Caco-2 (cell line): Measurements from ENCODE around the gene PGD. TPM values are rescaled to one million over a fixed set of nuclear protein-coding genes. Genes with fewer than 3 reads are reported as not detected.

ENCODE experiments used
- BruUV-seq: library from RNA; stranded (reverse); fragments of 400-500 nt; replicated peaks from 2 replicates; lab custom pipeline; 2021; lab: Mats Ljungman, UMichigan
- CTCF ChIA-PET: fragments of 300-600 bp; sonication (Branson Sonifier 250); formaldehyde crosslinking; loops from one replicate; lab custom pipeline; 2022; ENCODE audit warnings: antibody characterized with exemption; lab: Charles Lee
- POLR2A ChIA-PET: fragments of 300-600 bp; sonication (Branson Sonifier 250); formaldehyde crosslinking; loops from one replicate; lab custom pipeline; 2022; ENCODE audit warnings: antibody characterized with exemption; lab: Charles Lee
- DNase-seq, 2 experiments: peaks; one replicate each; pipeline versions ENCODE4 v3.0.0 to v3.0.0-alpha.2; 2020 to 2022
- H3K27me3 ChIP-seq: replicated peaks from 2 replicates; pipeline ENCODE4 v1.6.0; 2011; ENCODE audit warnings: low read length; ENCODE audit not compliant: control insufficient read depth, insufficient read depth
- H3K36me3 ChIP-seq: 2 replicates; pipeline ENCODE4 v1.5.1; 2011; ENCODE audit warnings: low read length; ENCODE audit not compliant: control insufficient read depth, insufficient read depth
- H3K4me1 ChIP-seq: fragments of 250-450 bp; sonication (Bioruptor Pico); 2 replicates; pipeline ENCODE4 v1.5.1; 2020; ENCODE audit warnings: mild to moderate bottlenecking
- H3K4me3 ChIP-seq: 2 replicates; pipeline ENCODE4 v1.5.1; 2011; ENCODE audit warnings: low read depth, mild to moderate bottlenecking, control low read depth, low read length
- H3K9me3 ChIP-seq: fragments of 250-450 bp; sonication (Bioruptor Pico); 2 replicates; pipeline ENCODE4 v1.5.1; 2020; ENCODE audit warnings: mild to moderate bottlenecking, moderate library complexity
- H3K27ac Mint-ChIP-seq: one replicate; pipeline ENCODE4 v1.8.0; 2022; ENCODE audit warnings: mixed read lengths; ENCODE audit not compliant: unreplicated experiment
- H3K27me3 Mint-ChIP-seq: one replicate; pipeline ENCODE4 v1.8.0; 2022; ENCODE audit warnings: mixed read lengths; ENCODE audit not compliant: insufficient read depth, unreplicated experiment
- H3K36me3 Mint-ChIP-seq: one replicate; pipeline ENCODE4 v1.8.0; 2022; ENCODE audit warnings: mild to moderate bottlenecking, mixed read lengths; ENCODE audit not compliant: insufficient read depth, unreplicated experiment
- H3K4me1 Mint-ChIP-seq: one replicate; pipeline ENCODE4 v1.8.0; 2022; ENCODE audit warnings: low read depth, mixed read lengths; ENCODE audit not compliant: unreplicated experiment
- H3K4me3 Mint-ChIP-seq: one replicate; pipeline ENCODE4 v1.8.0; 2022; ENCODE audit warnings: mild to moderate bottlenecking, moderate library complexity, mixed read lengths; ENCODE audit not compliant: unreplicated experiment
- H3K9me3 Mint-ChIP-seq: one replicate; pipeline ENCODE4 v1.8.0; 2022; ENCODE audit warnings: mixed read lengths; ENCODE audit not compliant: unreplicated experiment
- intact Hi-C: fragments of 100-400 bp; cut with micrococcal nuclease; formaldehyde crosslinking; loops from one replicate; pipeline ENCODE4 v1.10.0; 2022; ENCODE audit not compliant: unreplicated experiment
- total RNA-seq: library from RNA; stranded (reverse); gene quantifications from 2 replicates; pipeline ENCODE4 v1.2.3, GENCODE V29; 2022
- TF ChIP-seq, protein P1 (sequence below), 2 experiments: fragments of 200-600 bp in 1 of 2; IDR thresholded peaks; 1 replicate in 1 of 2; 2 replicates in 1 of 2; pipeline versions ENCODE4 v1.5.1 to v1.8.0; 2011 to 2022; ENCODE audit warnings: antibody characterized with exemption in 1 of 2, control low read depth in 1 of 2, inconsistent platforms in 1 of 2, low read depth in 1 of 2, low read length in 1 of 2, mild to moderate bottlenecking in 1 of 2, moderate library complexity in 1 of 2; ENCODE audit not compliant: insufficient read depth in 1 of 2, severe bottlenecking in 1 of 2, unreplicated experiment in 1 of 2

PGD gene
- total RNA-seq, 1 experiment from 2014 or later: 215 TPM

DNA sequence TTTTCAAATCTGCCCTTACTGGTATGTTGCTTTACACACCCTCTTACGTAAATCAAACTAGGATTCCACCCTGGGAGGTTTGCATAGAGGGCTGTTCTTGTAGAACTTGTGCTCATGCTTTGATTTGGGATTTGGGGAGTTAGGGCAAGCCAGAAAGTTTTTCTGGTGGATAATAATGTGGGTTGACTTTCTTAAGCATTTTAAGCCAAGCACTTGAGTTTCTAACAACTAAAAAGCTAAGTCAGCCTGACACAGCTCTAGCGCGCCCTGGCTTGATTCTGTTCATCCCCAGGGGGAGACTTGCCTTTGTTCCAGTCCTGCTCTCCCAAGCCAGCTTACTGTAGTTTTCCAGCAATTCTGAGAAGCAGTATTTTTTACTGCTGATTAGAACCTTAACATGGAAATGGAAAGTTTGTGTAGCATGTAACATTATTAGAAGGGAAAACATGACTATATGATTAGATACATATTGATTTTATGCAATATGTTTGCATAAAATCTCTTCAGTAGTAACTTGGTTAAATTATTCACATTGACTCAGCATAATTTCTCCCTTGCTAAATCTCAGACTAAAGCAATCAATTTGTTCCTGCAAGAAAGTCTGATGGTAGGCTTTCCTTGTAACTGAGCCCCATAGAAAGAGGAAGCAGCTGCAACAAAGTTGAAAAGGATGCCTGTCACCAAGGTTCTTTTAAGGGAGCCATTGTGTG is 11.0 kb upstream of the PGD start:
- peak in 1 of 2 experiments; percentile 27 for DNase-seq
- H3K4me3 ChIP-seq: no peak overlapping the region
- intact Hi-C loops: loop anchor here (1.0 kb wide), 1 partner anchor 10 kb away; no protein-coding TSS in a partner anchor
- no peaks in the 10 kb centered on the region for H3K27me3 ChIP-seq
- H3K4me1 Mint-ChIP-seq: no peaks in the 10 kb centered on the region
- H3K27ac Mint-ChIP-seq: peak overlapping the region; percentile 84
- H3K4me3 Mint-ChIP-seq: no peak overlapping the region
- H3K36me3 ChIP-seq: peaks cover 2% of the 10 kb centered on the region; the same call in 1 of the 2 replicates
- TF ChIP-seq, protein P1, sequence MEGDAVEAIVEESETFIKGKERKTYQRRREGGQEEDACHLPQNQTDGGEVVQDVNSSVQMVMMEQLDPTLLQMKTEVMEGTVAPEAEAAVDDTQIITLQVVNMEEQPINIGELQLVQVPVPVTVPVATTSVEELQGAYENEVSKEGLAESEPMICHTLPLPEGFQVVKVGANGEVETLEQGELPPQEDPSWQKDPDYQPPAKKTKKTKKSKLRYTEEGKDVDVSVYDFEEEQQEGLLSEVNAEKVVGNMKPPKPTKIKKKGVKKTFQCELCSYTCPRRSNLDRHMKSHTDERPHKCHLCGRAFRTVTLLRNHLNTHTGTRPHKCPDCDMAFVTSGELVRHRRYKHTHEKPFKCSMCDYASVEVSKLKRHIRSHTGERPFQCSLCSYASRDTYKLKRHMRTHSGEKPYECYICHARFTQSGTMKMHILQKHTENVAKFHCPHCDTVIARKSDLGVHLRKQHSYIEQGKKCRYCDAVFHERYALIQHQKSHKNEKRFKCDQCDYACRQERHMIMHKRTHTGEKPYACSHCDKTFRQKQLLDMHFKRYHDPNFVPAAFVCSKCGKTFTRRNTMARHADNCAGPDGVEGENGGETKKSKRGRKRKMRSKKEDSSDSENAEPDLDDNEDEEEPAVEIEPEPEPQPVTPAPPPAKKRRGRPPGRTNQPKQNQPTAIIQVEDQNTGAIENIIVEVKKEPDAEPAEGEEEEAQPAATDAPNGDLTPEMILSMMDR (IDR thresholded peaks at IDR 0.05; ENCODE audit: insufficient read depth in 1 of 2, low read depth in 1 of 2, low read length in 1 of 2, severe bottlenecking in 1 of 2, unreplicated experiment in 1 of 2): no peak
- H3K4me1 ChIP-seq: peaks cover 19% of the 10 kb centered on the region
- H3K36me3 Mint-ChIP-seq: peaks cover 10% of the 10 kb centered on the region
- no peaks in the 10 kb centered on the region for H3K9me3 ChIP-seq
- CTCF ChIA-PET: interaction anchor here (0.6 to 1.3 kb wide), 5 partner anchors 10 to 234 kb away, joined by 3 to 8 read pairs (median 4); partner anchors contain the start of gene PGD
- POLR2A ChIA-PET: interaction anchor here (0.6 to 2.2 kb wide), 3 partner anchors 11 to 85 kb away, joined by 3 to 12 read pairs (median 6); partner anchors contain the start of gene PGD
- H3K9me3 Mint-ChIP-seq: no peaks in the 10 kb centered on the region
- no TSS peak for BruUV-seq
- H3K27me3 Mint-ChIP-seq: no peaks in the 10 kb centered on the region

DNA sequence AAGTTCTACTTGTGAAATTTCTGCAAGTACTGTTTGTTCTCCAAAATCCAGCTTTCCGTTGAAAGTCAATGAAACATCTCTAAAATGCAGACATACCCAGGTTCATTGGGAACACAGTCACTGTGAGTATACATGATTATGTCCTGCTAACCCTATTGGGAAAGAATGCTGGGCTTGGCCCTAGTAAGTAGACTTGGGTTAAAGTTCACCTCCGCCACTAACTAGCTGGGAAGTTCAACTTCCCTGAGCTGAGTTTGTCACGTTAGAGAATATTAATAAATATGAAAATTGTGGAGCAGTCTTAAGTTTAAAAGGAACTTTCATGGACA is 10.5 kb upstream of the PGD start:
- Mint-ChIP-seq H3K27me3 (no peaks in the 10 kb centered on the region), H3K36me3 (peaks cover 7% of the 10 kb centered on the region), H3K9me3 (no peaks in the 10 kb centered on the region), H3K4me3 (no peak overlapping the region), H3K27ac (peak overlapping the region; percentile 84), H3K4me1 (no peaks in the 10 kb centered on the region)
- intact Hi-C loops: loop anchor here (1.0 kb wide), 1 partner anchor 10 kb away; no protein-coding TSS in a partner anchor
- no peaks in the 10 kb centered on the region for H3K27me3 ChIP-seq
- H3K4me1 ChIP-seq: peaks cover 19% of the 10 kb centered on the region
- H3K4me3 ChIP-seq: no peak overlapping the region
- peak in 1 of 2 experiments; percentile 24 for DNase-seq
- H3K9me3 ChIP-seq: no peaks in the 10 kb centered on the region
- POLR2A ChIA-PET: interaction anchor here (0.6 to 2.2 kb wide), 2 partner anchors 11 to 84 kb away, joined by 3 to 12 read pairs; partner anchors contain the start of gene PGD
- CTCF ChIA-PET: interaction anchor here (0.6 to 1.3 kb wide), 3 partner anchors 10 to 235 kb away, joined by 3 to 8 read pairs (median 6); partner anchors contain the start of gene PGD
- TF ChIP-seq, protein P1 (IDR thresholded peaks at IDR 0.05; ENCODE audit: insufficient read depth in 1 of 2, low read depth in 1 of 2, low read length in 1 of 2, severe bottlenecking in 1 of 2, unreplicated experiment in 1 of 2): no peak
- no TSS peak for BruUV-seq
- H3K36me3 ChIP-seq: peaks cover 2% of the 10 kb centered on the region; the same call in 1 of the 2 replicates

DNA sequence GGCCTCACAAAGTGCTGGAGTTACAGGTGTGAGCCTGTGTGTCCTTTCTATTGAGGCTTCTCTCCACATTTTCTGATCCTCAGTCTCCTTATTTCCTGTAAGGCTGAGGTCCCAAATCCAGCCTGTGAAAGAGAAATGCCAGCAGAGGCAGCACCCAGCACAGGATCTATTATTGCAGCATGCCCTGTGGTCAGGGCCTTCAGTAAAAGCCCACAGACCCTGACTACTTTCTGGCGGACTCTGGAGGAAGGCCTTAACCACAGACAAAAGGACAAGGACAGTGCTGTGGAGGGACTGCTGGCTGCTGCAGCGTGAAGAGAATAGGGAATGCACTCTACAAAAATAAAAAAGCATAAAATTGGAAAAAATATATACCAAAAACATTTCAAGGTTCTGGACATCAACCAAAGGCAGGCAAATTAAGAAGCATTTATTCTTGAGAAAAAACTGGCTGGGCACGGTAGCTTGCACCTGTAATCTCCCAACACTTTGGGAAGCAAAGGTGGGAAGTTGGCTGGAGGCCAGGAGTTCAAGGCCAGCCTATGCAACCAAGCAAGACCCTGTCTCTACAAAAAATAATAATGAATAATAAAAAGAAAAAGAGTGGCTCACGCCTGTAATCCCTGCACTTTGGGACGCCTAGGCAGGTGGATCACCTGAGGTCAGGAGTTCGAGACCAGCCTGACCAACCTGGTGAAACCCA is 9.4 kb upstream of the PGD start:
- no peaks in the 10 kb centered on the region for H3K9me3 Mint-ChIP-seq
- H3K27ac Mint-ChIP-seq: no peak overlapping the region
- Histone ChIP-seq H3K4me1 (peaks cover 19% of the 10 kb centered on the region), H3K9me3 (peaks cover 6% of the 10 kb centered on the region; the same call in 1 of the 2 replicates), H3K4me3 (no peak overlapping the region), H3K36me3 (no peaks in the 10 kb centered on the region), H3K27me3 (no peaks in the 10 kb centered on the region)
- peaks cover 15% of the 10 kb centered on the region for H3K36me3 Mint-ChIP-seq
- ChIA-PET CTCF (interaction anchor here (0.7 kb wide), 1 partner anchor 154 kb away, joined by 5 read pairs; no protein-coding TSS in a partner anchor), POLR2A (interaction anchor here (0.6 kb wide), 1 partner anchor 53 kb away, joined by 10 read pairs; no protein-coding TSS in a partner anchor)
- no peak overlapping the region for H3K4me3 Mint-ChIP-seq
- no peaks in the 10 kb centered on the region for H3K4me1 Mint-ChIP-seq
- intact Hi-C loops: no loop called here
- BruUV-seq: no TSS peak
- TF ChIP-seq, protein P1 (IDR thresholded peaks at IDR 0.05; ENCODE audit: insufficient read depth in 1 of 2, low read depth in 1 of 2, low read length in 1 of 2, severe bottlenecking in 1 of 2, unreplicated experiment in 1 of 2): no peak
- no peaks in the 10 kb centered on the region for H3K27me3 Mint-ChIP-seq
- DNase-seq: no peak
